HEK293 (cell line): Measurements from ENCODE around the gene CSDE1.
A peak's percentile ranks its signal among the peaks of the same experiment; 100 is the strongest.

Experiments
- CTCF ChIA-PET: fragments of 350-600 bp; formaldehyde crosslinking; extraction: SDS; loops from one replicate; lab custom pipeline; 2021; ENCODE audit warnings: antibody characterized with exemption; lab: Yijun Ruan, JAX
- POLR2A ChIA-PET: fragments of 300-600 bp; formaldehyde crosslinking; extraction: SDS; loops from one replicate; lab custom pipeline; 2020; ENCODE audit warnings: antibody characterized with exemption, inconsistent platforms; lab: Yijun Ruan, JAX
- H3K27ac ChIP-seq: fragments of 200-500 bp; sonication (Bioruptor generic); 2 replicates; pipeline ENCODE4 v1.5.1; 2014; ENCODE audit warnings: low read depth, low read length, control low read depth, inconsistent platforms; ENCODE audit errors: extremely low read depth
- H3K36me3 ChIP-seq, 2 experiments: fragments of 200-500 bp in 1 of 2; sonication (Bioruptor generic) in 1 of 2; 1 replicate in 1 of 2; 2 replicates in 1 of 2; pipeline ENCODE4 v1.5.1; 2014 to 2017; ENCODE audit warnings: inconsistent platforms in 2 of 2, low read length in 2 of 2; ENCODE audit not compliant: control insufficient read depth in 2 of 2, insufficient read depth in 1 of 2
- H3K4me1 ChIP-seq: fragments of 200-500 bp; sonication (Bioruptor generic); 2 replicates; pipeline ENCODE4 v1.5.1; 2014; ENCODE audit warnings: mild to moderate bottlenecking, low read length, inconsistent platforms; ENCODE audit not compliant: control insufficient read depth, insufficient read depth
- H3K4me3 ChIP-seq: 2 replicates; pipeline ENCODE4 v1.5.1; 2011; ENCODE audit warnings: low read depth, mild to moderate bottlenecking, control low read depth, low read length, moderate library complexity
- H3K9me3 ChIP-seq: fragments of 200-500 bp; sonication (Bioruptor generic); 2 replicates; pipeline ENCODE4 v1.5.1; 2014; ENCODE audit warnings: low read depth, low read length, inconsistent platforms; ENCODE audit not compliant: control insufficient read depth, insufficient read depth
- GLI2 ChIP-seq: fragments of 450-650 bp; formaldehyde crosslinking; IDR thresholded peaks from 2 replicates; pipeline ENCODE4; 2017; ENCODE audit warnings: missing biosample characterization, missing genetic modification characterization, low read depth, borderline replicate concordance
- GLIS2 ChIP-seq: fragments of 450-650 bp; formaldehyde crosslinking; IDR thresholded peaks from 2 replicates; pipeline ENCODE4 v1.5.1; 2016; ENCODE audit warnings: missing biosample characterization, missing genetic modification characterization
- KLF10 ChIP-seq: fragments of 450-650 bp; IDR thresholded peaks from 2 replicates; pipeline ENCODE4 v1.5.1; 2018; ENCODE audit warnings: missing biosample characterization, mild to moderate bottlenecking, missing genetic modification characterization
- OSR2 ChIP-seq: fragments of 450-650 bp; formaldehyde crosslinking; IDR thresholded peaks from 2 replicates; pipeline ENCODE4 v1.5.1; 2016; ENCODE audit warnings: missing biosample characterization, missing genetic modification characterization
- OVOL3 ChIP-seq: fragments of 450-650 bp; formaldehyde crosslinking; IDR thresholded peaks from 2 replicates; pipeline ENCODE4 v1.5.1; 2016; ENCODE audit warnings: missing biosample characterization, missing genetic modification characterization
- REPIN1 ChIP-seq: fragments of 450-650 bp; formaldehyde crosslinking; IDR thresholded peaks from 2 replicates; pipeline ENCODE4 v1.5.1; 2017; ENCODE audit warnings: missing biosample characterization, missing genetic modification characterization, low read depth
- TCF7L2 ChIP-seq: IDR thresholded peaks from 2 replicates; pipeline ENCODE4 v1.6.1; 2011; ENCODE audit warnings: low read depth, mild to moderate bottlenecking, inconsistent platforms, low read length, moderate library complexity, borderline replicate concordance
- ZBTB11 ChIP-seq: fragments of 450-650 bp; formaldehyde crosslinking; conservative IDR thresholded peaks from 2 replicates; pipeline ENCODE4 v1.5.1; 2016; ENCODE audit warnings: low read depth, missing biosample characterization, missing genetic modification characterization
- ZBTB26 ChIP-seq: fragments of 450-650 bp; formaldehyde crosslinking; optimal IDR thresholded peaks from 2 replicates; pipeline ENCODE3; 2016; ENCODE audit warnings: missing biosample characterization, mild to moderate bottlenecking, missing genetic modification characterization
- ZBTB44 ChIP-seq: fragments of 450-650 bp; IDR thresholded peaks from 2 replicates; pipeline ENCODE4 v1.5.1; 2018; ENCODE audit warnings: missing biosample characterization, mild to moderate bottlenecking, missing genetic modification characterization
- ZNF211 ChIP-seq: fragments of 450-650 bp; formaldehyde crosslinking; IDR thresholded peaks from 2 replicates; pipeline ENCODE4 v1.5.1; 2016; ENCODE audit warnings: low read depth, missing biosample characterization, missing genetic modification characterization
- ZNF248 ChIP-seq: fragments of 450-650 bp; formaldehyde crosslinking; IDR thresholded peaks from 2 replicates; pipeline ENCODE4 v1.5.1; 2017; ENCODE audit warnings: missing biosample characterization, missing genetic modification characterization
- ZNF311 ChIP-seq: fragments of 450-650 bp; formaldehyde crosslinking; IDR thresholded peaks from 2 replicates; pipeline ENCODE4 v1.5.1; 2017; ENCODE audit warnings: missing biosample characterization, missing genetic modification characterization, borderline replicate concordance
- ZNF335 ChIP-seq: fragments of 450-650 bp; formaldehyde crosslinking; conservative IDR thresholded peaks from 2 replicates; pipeline ENCODE4 v1.5.1; 2016; ENCODE audit warnings: missing biosample characterization, missing genetic modification characterization
- ZNF350 ChIP-seq: fragments of 450-650 bp; formaldehyde crosslinking; IDR thresholded peaks from 2 replicates; pipeline ENCODE4 v1.5.0; 2017; ENCODE audit warnings: missing biosample characterization, mild to moderate bottlenecking, missing genetic modification characterization
- ZNF473 ChIP-seq: fragments of 450-650 bp; formaldehyde crosslinking; IDR thresholded peaks from 2 replicates; pipeline ENCODE4 v1.5.1; 2017; ENCODE audit warnings: missing biosample characterization, missing genetic modification characterization
- ZNF561 ChIP-seq: fragments of 450-650 bp; IDR thresholded peaks from 2 replicates; pipeline ENCODE4 v1.5.1; 2018; ENCODE audit warnings: missing biosample characterization, missing genetic modification characterization, borderline replicate concordance
- ZNF645 ChIP-seq: fragments of 450-650 bp; formaldehyde crosslinking; IDR thresholded peaks from 2 replicates; pipeline ENCODE4; 2016; ENCODE audit warnings: missing biosample characterization, missing genetic modification characterization
- ZNF707 ChIP-seq: fragments of 450-650 bp; formaldehyde crosslinking; IDR thresholded peaks from 2 replicates; pipeline ENCODE4 v1.5.1; 2016; ENCODE audit warnings: missing biosample characterization, missing genetic modification characterization
- ZNF76 ChIP-seq: fragments of 450-650 bp; formaldehyde crosslinking; IDR thresholded peaks from 2 replicates; pipeline ENCODE4; 2016; ENCODE audit warnings: low read depth, missing biosample characterization, missing genetic modification characterization, borderline replicate concordance

CSDE1 gene

GRCh38 chr1:114719424-114719787 is 38.4 kb downstream of the CSDE1 start:
- Histone ChIP-seq H3K36me3 (peaks cover 49 to 83% of the 10 kb centered on the region in 2 experiments), H3K4me3 (no peak overlapping the region), H3K9me3 (no peaks in the 10 kb centered on the region), H3K27ac (no peak overlapping the region), H3K4me1 (no peaks in the 10 kb centered on the region)
- ChIA-PET POLR2A (no interaction called here), CTCF (no interaction called here)
- TF ChIP-seq REPIN1 (tag by site-specific recombination), result no peak
- TF ChIP-seq ZNF645 (tag by site-specific recombination), result no peak
- no peak for TF ChIP-seq ZNF335
- TF ChIP-seq KLF10 (tag by site-specific recombination), result no peak
- no peak for TF ChIP-seq ZNF248 (tag by site-specific recombination)
- TF ChIP-seq GLI2, result no peak

- TF ChIP-seq OSR2 (tag by site-specific recombination), result peak; percentile 59; the same call in 1 of the 2 replicates
- no peak for TF ChIP-seq KLF10 (tag by site-specific recombination)
- TF ChIP-seq ZBTB44 (tag by site-specific recombination), result no peak
- TF ChIP-seq, all 188 proteins: peak for 1
- Histone ChIP-seq H3K9me3 (no peaks in the 10 kb centered on the region), H3K4me1 (no peaks in the 10 kb centered on the region), H3K36me3 (peaks cover 48 to 83% of the 10 kb centered on the region in 2 experiments), H3K27ac (no peak overlapping the region), H3K4me3 (no peak overlapping the region)
- CTCF ChIA-PET, result no interaction called here
- POLR2A ChIA-PET, result no interaction called here
Observed at GRCh38 chr1:114718661-114719423, 38.9 kb downstream of the CSDE1 start.

- ChIA-PET CTCF (interaction anchor here (0.7 to 1.3 kb wide), 3 partner anchors 263 to 370 kb away, joined by 3 to 6 read pairs (median 3); no protein-coding TSS in a partner anchor), POLR2A (interaction anchor here (1.2 to 1.9 kb wide), 4 partner anchors 14 to 64 kb away, joined by 3 to 4 read pairs (median 3); partner anchors contain the start of genes AMPD1, DENND2C and SIKE1)
- H3K9me3 ChIP-seq, result no peaks in the 10 kb centered on the region
- peak within 1 kb of the TSS; percentile 96 for H3K4me3 ChIP-seq
- peak within 1 kb of the TSS; percentile 16; the same call in 1 of the 2 replicates for H3K27ac ChIP-seq
- H3K4me1 ChIP-seq, result no peaks in the 10 kb centered on the region
- peaks cover 37 to 83% of the 10 kb centered on the region in 2 experiments for H3K36me3 ChIP-seq
- TF ChIP-seq ZNF211 (no peak), TCF7L2 (no peak), ZNF707 (tag by site-specific recombination) (no peak), GLIS2 (tag by site-specific recombination) (peak; percentile 59; the same call in 1 of the 2 replicates), OVOL3 (tag by site-specific recombination) (peak; percentile 27; the same call in 1 of the 2 replicates), ZNF76 (no peak; the same call in 1 of the 2 replicates), ZNF350 (tag by site-specific recombination) (no peak), ZNF473 (tag by site-specific recombination) (no peak), ZNF311 (tag by site-specific recombination) (no peak), ZBTB11 (tag by site-specific recombination) (peak; percentile 85), ZBTB26 (tag by site-specific recombination) (no peak), ZNF561 (tag by site-specific recombination) (peak; percentile 50; the same call in 1 of the 2 replicates), ZNF335 (peak; percentile 97)
Observed at GRCh38 chr1:114716304-114717170, 41.2 kb downstream of the CSDE1 start, which contains the start of gene NRAS. Gene NRAS (minus strand): TSS chr1:114716771. CDS start chr1:114716160, 611 bp downstream.
